Effector memory CD8-positive, alpha-beta T cell (primary cell): ENCODE data around the gene CHST15.
A peak's percentile ranks its signal among the peaks of the same experiment; 100 is the strongest.
"Not testable (repeated sequence)": the region's sequence is repeated elsewhere in the genome, so short reads cannot be mapped to it uniquely, and the experiment has no call there.

ENCODE experiments used
- ATAC-seq: fragments of 150-1000 bp; cut with Tn5 transposase; replicated peaks from 2 replicates; pipeline ENCODE4 v1.10.0; 2021; ENCODE audit warnings: mild to moderate bottlenecking, moderate library complexity
- DNase-seq, 3 experiments: peaks; one replicate each; pipeline ENCODE4 v3.0.0; 2021
- H3K27ac Mint-ChIP-seq, 2 donors: one replicate each; pipeline ENCODE4 v1.8.0; 2022; ENCODE audit warnings: mild to moderate bottlenecking in 2 of 2, mixed read lengths in 2 of 2, moderate library complexity in 2 of 2
- H3K27me3 Mint-ChIP-seq, 2 donors: one replicate each; pipeline ENCODE4 v1.8.0; 2022; ENCODE audit warnings: mixed read lengths in 2 of 2
- H3K36me3 Mint-ChIP-seq: one replicate; pipeline ENCODE4 v1.8.0; 2022; ENCODE audit warnings: mild to moderate bottlenecking, moderate library complexity, mixed read lengths; ENCODE audit not compliant: insufficient read depth
- H3K4me1 Mint-ChIP-seq, 2 donors: one replicate each; pipeline ENCODE4 v1.8.0; 2022; ENCODE audit warnings: low read depth in 2 of 2, mixed read lengths in 2 of 2
- H3K4me3 Mint-ChIP-seq, 2 donors: one replicate each; pipeline ENCODE4 v1.8.0; 2022; ENCODE audit warnings: mild to moderate bottlenecking in 2 of 2, mixed read lengths in 2 of 2, moderate library complexity in 2 of 2
- H3K9me3 Mint-ChIP-seq, 2 donors: one replicate each; pipeline ENCODE4 v1.8.0; 2022; ENCODE audit warnings: mixed read lengths in 2 of 2

The CHST15 gene

DNA sequence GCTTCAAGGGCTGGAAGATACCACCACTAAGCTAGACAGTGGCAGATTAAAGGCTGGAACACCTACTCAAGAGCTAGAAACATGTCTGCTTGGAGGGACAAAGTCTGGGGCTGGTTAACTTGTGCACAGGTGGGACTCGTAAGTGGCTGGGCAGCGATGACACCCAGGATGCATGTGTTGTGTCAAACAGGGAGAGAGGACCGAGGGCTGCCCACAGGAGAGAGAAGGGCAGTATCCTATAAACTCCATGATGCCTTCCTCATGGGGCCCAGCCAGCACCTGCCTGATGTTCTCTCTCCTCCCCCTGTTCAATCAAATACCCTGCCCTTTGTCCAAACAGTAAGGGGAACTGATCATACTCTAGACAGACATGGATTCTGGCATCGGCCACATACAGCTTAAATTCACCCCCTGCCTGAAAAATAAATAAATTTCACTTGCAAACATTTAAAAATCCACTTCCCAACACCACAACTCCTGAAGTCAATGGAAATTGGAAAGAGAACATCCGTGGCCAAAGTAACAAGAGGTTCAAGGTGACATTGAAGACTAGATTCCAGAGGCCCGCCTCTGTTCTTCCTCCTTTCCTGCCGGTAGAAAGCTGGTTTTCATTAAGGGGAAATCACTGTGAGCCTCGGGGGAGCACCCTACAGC lies 50.6 kb downstream of the CHST15 start:
- no peak overlapping the region for H3K4me3 Mint-ChIP-seq

DNA sequence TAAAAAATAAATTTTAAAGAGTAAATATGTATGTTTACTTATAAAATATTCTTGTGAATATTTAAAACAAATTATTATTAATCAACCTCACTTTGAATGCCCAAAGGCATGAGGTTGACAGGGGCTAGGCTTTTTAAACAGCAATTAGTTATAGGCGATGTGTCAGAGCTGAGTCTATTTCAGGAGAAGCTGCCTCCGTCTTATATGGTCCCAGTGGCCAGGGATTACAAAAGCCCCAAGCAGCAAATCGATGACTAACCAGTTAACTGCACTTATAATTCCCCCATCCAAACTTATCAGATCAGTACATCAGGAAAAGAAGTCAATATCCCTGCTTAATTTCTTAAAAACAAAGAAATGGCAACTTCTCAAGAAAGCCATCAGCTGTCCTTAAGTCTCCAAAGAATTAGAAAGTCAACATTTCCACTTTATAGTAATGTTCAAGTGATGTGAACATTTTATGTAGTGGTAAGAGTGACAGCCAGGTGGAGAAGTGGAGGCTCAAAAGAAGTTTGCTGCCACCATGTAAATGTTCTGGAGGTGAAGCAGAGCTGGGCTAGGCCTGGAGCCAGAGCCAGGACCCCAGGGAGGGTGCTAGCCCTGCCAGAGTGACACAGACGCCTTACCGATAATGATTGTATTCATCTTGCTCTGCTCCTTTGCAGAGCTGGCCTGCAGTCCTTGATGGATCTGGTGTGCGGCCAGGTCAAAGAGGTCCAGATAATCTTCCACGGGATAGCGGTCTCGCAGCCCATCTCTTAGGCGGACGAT lies 51.5 kb downstream of the CHST15 start:
- peaks cover 16 to 23% of the 10 kb centered on the region in 2 donors for H3K27me3 Mint-ChIP-seq
- no peak overlapping the region for H3K4me3 Mint-ChIP-seq
- H3K4me1 Mint-ChIP-seq, result no peaks in the 10 kb centered on the region
- H3K9me3 Mint-ChIP-seq, result peaks cover 0 to 4% of the 10 kb centered on the region in 2 donors
- no peak for DNase-seq
- H3K27ac Mint-ChIP-seq, result no peak overlapping the region
- peaks cover 3% of the 10 kb centered on the region for H3K36me3 Mint-ChIP-seq
- ATAC-seq, result no peak

More for the DNA sequence above, 50.6 kb downstream of the CHST15 start:
- Mint-ChIP-seq H3K36me3 (peaks cover 3% of the 10 kb centered on the region), H3K27ac (no peak overlapping the region), H3K4me1 (no peaks in the 10 kb centered on the region), H3K9me3 (peaks cover 0 to 4% of the 10 kb centered on the region in 2 donors), H3K27me3 (peaks cover 16 to 23% of the 10 kb centered on the region in 2 donors)
- no peak for ATAC-seq
- no peak for DNase-seq

DNA sequence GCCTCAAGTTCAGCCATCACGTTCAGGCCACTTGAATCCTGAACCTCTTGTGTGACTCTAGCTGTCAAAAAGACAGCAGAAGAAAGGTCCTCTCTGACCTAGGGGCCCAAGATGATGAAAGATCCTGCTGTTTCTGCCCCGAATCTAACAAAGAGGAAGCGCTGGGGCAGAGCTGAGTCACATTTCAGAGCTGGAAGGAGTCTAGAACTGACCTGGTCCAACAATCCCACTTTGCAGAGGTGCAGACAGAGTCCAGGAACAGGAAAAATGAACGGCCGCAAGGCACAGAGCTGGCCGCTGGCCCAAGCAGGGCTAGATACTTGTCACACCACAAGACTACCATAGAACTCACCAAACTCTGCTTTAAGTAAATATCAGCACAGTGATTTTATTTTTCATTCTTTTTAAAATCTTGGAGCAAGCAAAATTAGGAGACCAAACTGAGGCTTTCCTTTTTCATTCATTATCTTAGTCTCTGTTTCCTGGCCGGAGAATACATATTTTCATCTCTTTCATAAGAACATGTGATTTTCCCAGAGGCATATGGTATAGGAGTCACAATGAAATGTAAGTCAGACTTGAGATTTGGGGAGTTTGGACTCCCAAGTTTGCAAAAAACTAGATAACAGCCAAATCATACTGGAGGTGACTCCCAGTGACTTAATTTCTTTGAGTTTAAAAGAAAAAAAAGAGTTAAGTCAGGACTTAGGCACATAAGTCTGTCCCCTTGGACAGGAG lies 52.8 kb downstream of the CHST15 start:
- DNase-seq (no peak), ATAC-seq (no peak)
- Mint-ChIP-seq H3K4me3 (no peak overlapping the region), H3K9me3 (no peaks in the 10 kb centered on the region), H3K36me3 (peaks cover 3% of the 10 kb centered on the region), H3K4me1 (peaks cover 3 to 5% of the 10 kb centered on the region in 2 donors), H3K27me3 (peaks cover 20 to 32% of the 10 kb centered on the region in 2 donors), H3K27ac (no peak overlapping the region)

DNA sequence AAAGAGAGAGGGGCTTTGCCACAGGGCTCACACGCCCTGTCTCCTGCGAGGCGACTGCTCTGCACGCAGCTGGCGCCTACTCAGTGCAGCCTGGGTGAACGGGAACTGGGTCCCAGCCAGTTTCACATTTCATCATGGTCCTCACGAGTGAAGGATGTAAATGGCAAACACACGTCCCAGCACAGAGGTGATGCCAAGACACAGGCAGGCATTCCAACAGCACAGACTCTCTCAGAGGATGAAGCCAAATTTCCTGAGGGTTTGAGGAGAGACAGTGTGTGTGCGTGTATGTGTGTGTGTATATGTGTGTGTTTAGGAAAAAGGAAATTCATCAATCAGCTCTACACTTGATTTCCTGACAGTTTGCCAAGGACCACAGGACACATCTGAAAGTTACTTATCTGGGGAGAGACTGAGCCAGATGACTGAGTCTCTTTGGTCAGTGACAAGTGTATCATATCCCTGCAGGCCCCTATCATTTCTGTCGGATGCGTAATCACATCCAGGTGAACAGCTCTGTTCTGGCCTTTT lies 53.9 kb downstream of the CHST15 start:
- ATAC-seq, result no peak

DNA sequence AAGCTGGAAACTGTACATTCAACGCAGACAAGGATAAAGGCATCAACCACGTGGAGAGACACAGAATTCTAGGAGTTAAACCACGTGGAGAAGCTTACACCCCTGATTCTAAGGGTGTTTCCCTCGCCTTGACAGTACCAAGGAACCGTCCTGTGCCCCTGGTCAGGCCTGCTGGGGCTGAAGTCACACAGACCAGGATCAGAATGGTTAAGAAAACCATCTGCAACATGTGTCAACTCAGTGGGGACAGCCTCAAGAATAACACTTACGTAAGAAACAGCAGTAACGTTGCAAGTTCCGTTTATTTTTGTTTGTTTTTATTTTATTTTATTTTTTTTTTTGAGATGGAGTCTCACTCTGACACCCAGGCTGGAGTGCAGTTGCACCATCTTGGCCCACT lies 55.6 kb downstream of the CHST15 start:
- Mint-ChIP-seq H3K27ac (no peak overlapping the region), H3K4me3 (no peak overlapping the region), H3K27me3 (peaks cover 15 to 25% of the 10 kb centered on the region in 2 donors), H3K36me3 (peaks cover 3% of the 10 kb centered on the region), H3K9me3 (no peaks in the 10 kb centered on the region), H3K4me1 (peaks cover 7 to 8% of the 10 kb centered on the region in 2 donors)
- no peak for DNase-seq
- ATAC-seq, result no peak

More for the DNA sequence above, 53.9 kb downstream of the CHST15 start:
- DNase-seq, result no peak
- H3K27ac Mint-ChIP-seq, result no peak overlapping the region
- peaks cover 3% of the 10 kb centered on the region for H3K36me3 Mint-ChIP-seq
- peaks cover 7 to 8% of the 10 kb centered on the region in 2 donors for H3K4me1 Mint-ChIP-seq
- H3K27me3 Mint-ChIP-seq, result peaks cover 24 to 37% of the 10 kb centered on the region in 2 donors
- H3K9me3 Mint-ChIP-seq, result no peaks in the 10 kb centered on the region
- H3K4me3 Mint-ChIP-seq, result no peak overlapping the region

DNA sequence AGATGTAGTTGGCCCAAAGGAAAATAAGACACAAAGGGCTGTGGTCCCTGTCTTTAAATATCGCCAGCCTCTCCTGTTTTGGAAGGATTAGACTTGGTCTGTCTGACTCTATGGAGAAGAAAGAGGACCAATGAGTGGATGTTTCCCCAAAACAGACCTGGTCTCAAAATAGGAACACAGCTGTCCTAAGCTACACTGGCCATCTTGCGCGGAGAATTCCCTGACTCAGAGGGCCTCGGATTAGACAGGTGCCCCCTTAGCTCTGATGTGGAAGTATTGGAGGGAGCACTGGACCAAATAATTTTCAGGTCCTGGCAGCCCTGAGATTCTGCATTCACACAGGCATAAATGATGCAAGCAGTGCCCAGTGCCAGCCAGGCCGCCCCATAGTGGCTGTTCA lies 56.1 kb downstream of the CHST15 start:
- Mint-ChIP-seq H3K4me1 (peaks cover 7 to 8% of the 10 kb centered on the region in 2 donors), H3K9me3 (no peaks in the 10 kb centered on the region), H3K27ac (no peak overlapping the region), H3K36me3 (peaks cover 3% of the 10 kb centered on the region), H3K4me3 (no peak overlapping the region), H3K27me3 (peaks cover 10 to 20% of the 10 kb centered on the region in 2 donors)
- no peak for DNase-seq
- no peak for ATAC-seq

DNA sequence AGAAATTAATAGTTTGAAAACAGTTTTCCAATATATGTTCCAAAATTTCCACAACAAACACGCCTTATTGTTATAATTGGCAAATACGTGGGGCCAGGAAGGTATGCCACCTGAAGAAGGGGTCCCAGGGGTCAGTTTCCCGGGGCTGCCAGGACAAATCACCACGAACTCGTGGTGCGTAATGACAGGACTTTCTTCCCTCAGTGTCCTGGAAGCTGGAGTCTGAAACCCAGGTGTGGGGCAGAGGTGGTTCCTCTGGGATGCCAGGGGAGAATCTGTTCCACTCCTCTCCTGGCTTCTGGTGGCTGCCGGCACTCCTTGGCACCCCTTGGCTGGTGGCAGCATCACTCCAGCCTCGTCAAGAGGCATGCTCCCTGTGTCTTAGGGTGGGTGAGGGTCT lies 56.7 kb downstream of the CHST15 start:
- no peak for ATAC-seq
- Mint-ChIP-seq H3K36me3 (no peaks in the 10 kb centered on the region), H3K27me3 (peaks cover 8 to 15% of the 10 kb centered on the region in 2 donors)

DNA sequence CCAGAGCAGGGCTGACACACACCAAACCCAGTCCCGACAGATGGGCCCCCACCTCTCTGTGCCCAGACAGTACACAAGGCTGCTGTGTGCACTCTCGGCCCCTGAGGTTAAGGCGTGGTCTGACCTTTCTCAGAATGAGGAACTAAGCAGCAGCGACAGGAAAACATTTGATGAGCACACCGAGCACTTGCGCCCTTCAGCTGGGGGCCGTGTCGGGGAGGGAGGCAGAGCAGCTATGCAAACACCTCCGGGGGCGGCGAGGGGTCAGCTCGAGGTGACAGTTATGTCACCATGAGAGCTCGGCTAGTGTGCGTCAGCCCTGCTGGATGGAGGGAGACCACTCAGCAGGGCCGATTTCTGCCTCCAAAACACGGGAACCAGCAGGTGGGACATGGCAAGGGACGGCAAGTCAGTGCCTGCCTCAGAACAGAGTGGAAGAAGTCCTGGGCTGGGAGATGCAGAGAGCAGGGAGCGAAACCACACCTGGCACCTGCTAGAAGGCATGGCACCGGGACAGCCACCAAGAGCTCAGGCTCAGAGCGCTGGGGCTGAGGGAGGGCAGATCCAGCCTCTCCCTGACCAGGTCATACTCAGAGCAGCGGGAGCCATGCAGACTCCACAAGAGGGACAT lies 57.4 kb downstream of the CHST15 start:
- H3K27me3 Mint-ChIP-seq, result peaks cover 12 to 19% of the 10 kb centered on the region in 2 donors
- no peaks in the 10 kb centered on the region for H3K36me3 Mint-ChIP-seq
- peak overlapping the region in 1 of 2 donors; percentile 27 for H3K4me3 Mint-ChIP-seq
- peaks cover 7 to 8% of the 10 kb centered on the region in 2 donors for H3K4me1 Mint-ChIP-seq
- DNase-seq, result peak in 2 of 3 experiments; percentile 2
- no peak overlapping the region for H3K27ac Mint-ChIP-seq
- H3K9me3 Mint-ChIP-seq, result no peaks in the 10 kb centered on the region
- peak; percentile 71 for ATAC-seq

More for the DNA sequence above, 56.7 kb downstream of the CHST15 start:
- no peak for DNase-seq
- H3K4me3 Mint-ChIP-seq, result no peak overlapping the region
- no peaks in the 10 kb centered on the region for H3K9me3 Mint-ChIP-seq
- peaks cover 7 to 8% of the 10 kb centered on the region in 2 donors for H3K4me1 Mint-ChIP-seq
- no peak overlapping the region for H3K27ac Mint-ChIP-seq

DNA sequence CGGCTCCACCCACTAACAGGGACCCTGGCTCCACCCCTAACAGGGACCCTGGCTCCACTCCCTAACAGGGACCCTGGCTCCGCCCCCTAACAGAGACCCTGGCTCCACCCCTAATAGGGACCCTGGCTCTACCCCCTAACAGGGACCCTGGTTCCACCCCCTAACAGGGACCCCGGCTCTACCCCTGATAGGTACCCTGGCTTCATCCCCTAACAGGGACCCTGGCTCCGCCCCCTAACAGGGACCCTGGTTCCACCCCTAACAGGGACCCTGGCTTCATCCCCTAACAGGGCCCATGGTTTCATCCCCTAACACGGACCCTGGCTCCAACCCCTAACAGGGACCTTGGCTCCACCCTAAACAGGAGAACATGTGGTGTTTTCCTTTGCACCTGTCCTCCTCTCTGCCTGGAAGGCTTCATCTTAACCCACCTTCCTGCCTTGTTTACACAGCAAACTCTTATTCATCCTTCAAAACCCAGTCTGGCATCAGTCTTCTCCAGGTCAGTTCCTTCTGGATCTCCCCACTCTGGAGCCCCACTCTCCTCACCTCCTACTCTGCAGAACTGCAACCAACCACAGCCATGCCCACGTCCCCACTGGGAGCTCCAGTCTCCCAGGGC lies 58.0 kb downstream of the CHST15 start:
- ATAC-seq, result no peak
- no peak for DNase-seq
- peaks cover 18 to 24% of the 10 kb centered on the region in 2 donors for H3K27me3 Mint-ChIP-seq
- no peaks in the 10 kb centered on the region for H3K9me3 Mint-ChIP-seq
- no peak overlapping the region for H3K27ac Mint-ChIP-seq
- H3K4me1 Mint-ChIP-seq, result peaks cover 7 to 8% of the 10 kb centered on the region in 2 donors
- H3K36me3 Mint-ChIP-seq, result no peaks in the 10 kb centered on the region
- peak overlapping the region in 1 of 2 donors; percentile 27 for H3K4me3 Mint-ChIP-seq

DNA sequence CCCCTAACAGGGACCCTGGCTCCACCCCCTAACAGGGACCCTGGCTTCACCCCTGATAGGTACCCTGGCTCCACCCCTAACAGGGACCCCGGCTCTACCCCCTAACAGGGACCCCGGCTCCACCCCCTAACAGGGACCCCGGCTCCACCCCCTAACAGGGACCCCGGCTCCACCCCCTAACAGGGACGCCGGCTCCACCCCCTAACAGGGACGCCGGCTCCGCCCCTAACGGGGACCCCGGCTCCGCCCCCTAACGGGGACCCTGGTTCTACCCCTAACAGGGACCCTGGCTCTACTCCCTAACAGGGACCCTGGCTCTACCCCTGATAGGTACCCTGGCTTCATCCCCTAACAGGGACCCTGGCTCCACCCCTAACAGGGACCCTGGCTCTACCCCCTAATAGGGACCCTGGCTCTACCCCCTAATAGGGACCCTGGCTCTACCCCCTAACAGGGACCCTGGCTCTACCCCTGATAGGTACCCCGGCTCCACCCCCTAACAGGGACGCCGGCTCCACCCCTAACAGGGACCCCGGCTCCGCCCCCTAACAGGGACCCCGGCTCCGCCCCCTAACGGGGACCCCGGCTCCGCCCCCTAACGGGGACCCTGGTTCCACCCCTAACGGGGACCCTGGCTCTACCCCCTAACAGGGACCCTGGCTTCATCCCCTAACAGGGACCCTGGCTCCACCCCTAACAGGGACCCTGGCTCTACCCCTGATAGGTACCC lies 58.7 kb downstream of the CHST15 start:
- DNase-seq, H3K9me3 Mint-ChIP-seq, H3K4me1 Mint-ChIP-seq, H3K27ac Mint-ChIP-seq, ATAC-seq, H3K4me3 Mint-ChIP-seq, H3K36me3 Mint-ChIP-seq: not testable (repeated sequence)
- H3K27me3 Mint-ChIP-seq, result peaks cover 25 to 31% of the 10 kb centered on the region in 2 donors

DNA sequence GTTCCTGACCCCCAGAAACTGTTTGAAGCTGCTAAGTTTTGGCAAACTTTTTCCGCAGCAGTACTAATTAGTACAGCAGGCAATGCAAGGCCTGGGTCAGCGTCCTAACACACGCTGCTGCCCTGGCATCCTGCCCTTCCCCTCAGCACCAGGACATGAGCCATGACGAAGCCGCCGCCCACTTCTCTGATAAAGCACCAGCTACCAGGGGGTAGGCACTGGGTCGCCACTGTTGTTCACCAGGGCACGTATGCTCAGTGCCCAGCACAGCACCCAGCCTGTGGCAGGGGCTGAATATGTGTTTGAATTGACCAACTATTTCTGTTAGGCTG lies 59.5 kb downstream of the CHST15 start:
- no peak for ATAC-seq
- Mint-ChIP-seq H3K27ac (no peak overlapping the region), H3K4me3 (no peak overlapping the region), H3K27me3 (peaks cover 26 to 35% of the 10 kb centered on the region in 2 donors), H3K9me3 (no peaks in the 10 kb centered on the region), H3K4me1 (peaks cover 7 to 8% of the 10 kb centered on the region in 2 donors), H3K36me3 (no peaks in the 10 kb centered on the region)
- no peak for DNase-seq
